ENCODE data around the gene ELF4. TPM values are rescaled to one million over a fixed set of nuclear protein-coding genes. Genes with fewer than 3 reads are reported as not detected.

The ELF4 gene
- total and polyA plus RNA-seq, 2 of the 13 experiments (the other 11 are each of a cell fraction or from before 2014, with no cell fraction given): 1.3 to 2.6 TPM

DNA sequence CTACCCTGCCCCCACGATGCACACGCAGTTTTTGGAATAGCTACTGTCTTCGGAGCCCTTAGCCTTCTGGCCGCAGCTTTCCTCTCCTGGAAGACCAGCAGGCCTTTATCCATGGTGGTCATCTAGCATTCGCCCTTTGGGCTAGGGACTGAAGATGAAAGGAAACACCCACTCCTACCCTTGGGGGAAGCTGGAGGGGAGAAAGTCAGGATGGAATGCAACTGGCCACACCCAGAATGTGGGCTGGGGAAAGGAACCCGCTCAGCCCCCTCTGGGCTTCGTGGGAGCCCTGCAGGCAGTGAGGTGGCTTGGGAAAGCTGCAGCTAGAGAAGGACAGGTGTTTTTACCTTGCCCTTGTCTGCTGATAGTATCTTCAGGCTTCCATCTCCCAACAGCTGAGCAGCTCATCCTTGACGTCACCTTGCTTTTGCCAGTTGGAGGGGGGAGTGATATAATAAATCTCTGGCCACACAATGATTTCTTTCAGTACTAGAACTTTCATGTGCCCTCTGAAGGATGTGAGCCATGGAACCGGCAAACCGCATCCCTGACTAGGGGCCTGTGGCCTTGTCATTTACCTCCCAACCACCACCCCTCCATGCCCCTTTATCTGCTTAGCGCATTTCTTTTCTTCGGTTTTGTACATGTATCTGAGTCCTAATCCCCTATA, 59.0 kb downstream of the ELF4 start:
- WGBS (ENCODE audit: low lambda C conversion rate): 95% methylated on average over 11 of the region's 12 CpGs
- Histone ChIP-seq H3K9me3 (ENCODE audit: low read length) (no peaks in the 10 kb centered on the region), H3K4me2 (ENCODE audit: low read depth, low read length) (no peak overlapping the region), H3K9ac (ENCODE audit: insufficient read depth, low read depth, low read length) (no peak overlapping the region), H3K4me3 (replicated peaks in 1 of 3; ENCODE audit: insufficient read depth in 1 of 3, low read depth in 2 of 3, low read length in 3 of 3) (no peak overlapping the region), H3K27me3 (ENCODE audit: control insufficient read depth in 1 of 2, insufficient read depth in 2 of 2, low read length in 2 of 2) (no peaks in the 10 kb centered on the region), H3K36me3 (replicated peaks in 1 of 2; ENCODE audit: control insufficient read depth in 1 of 2, insufficient read depth in 2 of 2, low read length in 2 of 2) (peaks cover 0 to 17% of the 10 kb centered on the region in 2 experiments; a peak in 2 of 5 replicates), H4K20me1 (ENCODE audit: insufficient read depth, low read length) (no peaks in the 10 kb centered on the region), H3K4me1 (ENCODE audit: insufficient read depth, low read length) (no peaks in the 10 kb centered on the region), H2AFZ (ENCODE audit: low read length) (no peak overlapping the region), H3K27ac (ENCODE audit: extremely low read length, insufficient read depth, low read length) (no peak overlapping the region), H3K79me2 (ENCODE audit: insufficient read depth, low read length) (no peaks in the 10 kb centered on the region)
- ChIA-PET POLR2A (no interaction called here), CTCF (ENCODE audit: low intra/inter-chr PET ratio, low total read pairs) (no interaction called here)
- in situ Hi-C loops (cut with HindIII; ENCODE audit: extremely low pct_ligation_motif_present, low pct_unique_long_range_greater_than_20kb): loop anchor here (25.0 kb wide), 1 partner anchor 439 kb away; no protein-coding TSS in a partner anchor
- no peak for DNase-seq (ENCODE audit: low spot score)
- ATAC-seq: no peak
- no peak for FAIRE-seq
- TF ChIP-seq SNAPC4 (CRISPR knock-in tag; IDR thresholded peaks at IDR 0.05) (no peak), GTF3A (CRISPR knock-in tag; conservative IDR thresholded peaks at IDR 0.05) (no peak)
- intact Hi-C loops (cut with micrococcal nuclease; ENCODE audit: unreplicated experiment): no loop called here
- no TSS peak for BruUV-seq (replicated peaks)

Measured in HepG2 (cell line).